ENCODE measurements around the gene TRPM3. TPM values are rescaled to one million over a fixed set of nuclear protein-coding genes. Genes with fewer than 3 reads are reported as not detected.

The TRPM3 gene
- total RNA-seq, 3 donors from 2014 or later (not counting 1 experiment from before 2014, with no cell fraction given) = not detected

DNA sequence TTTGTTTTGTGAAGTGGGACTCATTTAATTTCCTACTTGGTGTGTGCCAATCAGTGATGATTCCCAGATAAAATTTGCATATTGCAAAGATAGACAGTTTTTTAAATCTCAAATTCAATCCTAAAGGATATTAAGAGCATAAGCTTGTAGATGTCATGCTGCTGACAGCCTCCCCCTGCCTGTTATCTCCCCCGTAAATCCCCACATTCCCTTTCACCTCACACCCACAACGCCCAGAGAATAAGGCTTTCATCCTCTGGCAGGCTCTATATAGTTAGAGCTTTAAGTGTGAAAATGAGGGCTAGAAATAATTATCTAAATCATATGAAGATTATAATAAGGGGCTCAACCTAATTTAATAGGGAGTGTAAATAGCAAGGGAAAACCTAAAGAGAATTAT lies 265.0 kb downstream of the TRPM3 start:
- Mint-ChIP-seq H3K9me3 (no peaks in the 10 kb centered on the region), H3K36me3 (no peaks in the 10 kb centered on the region), H3K4me3 (no peak overlapping the region), H3K27me3 (ENCODE audit: low read depth in 2 of 2) (no peaks in the 10 kb centered on the region), H3K27ac (no peak overlapping the region), H3K4me1 (peaks cover 20 to 35% of the 10 kb centered on the region in 2 donors)
- no peaks in the 10 kb centered on the region for H3K9me3 ChIP-seq (ENCODE audit: control insufficient read depth, insufficient read depth, low read length)
- no peak overlapping the region for H3K27ac ChIP-seq (ENCODE audit: low read length)
- ATAC-seq (no peak), DNase-seq (no peak)
- TF ChIP-seq, protein P1, sequence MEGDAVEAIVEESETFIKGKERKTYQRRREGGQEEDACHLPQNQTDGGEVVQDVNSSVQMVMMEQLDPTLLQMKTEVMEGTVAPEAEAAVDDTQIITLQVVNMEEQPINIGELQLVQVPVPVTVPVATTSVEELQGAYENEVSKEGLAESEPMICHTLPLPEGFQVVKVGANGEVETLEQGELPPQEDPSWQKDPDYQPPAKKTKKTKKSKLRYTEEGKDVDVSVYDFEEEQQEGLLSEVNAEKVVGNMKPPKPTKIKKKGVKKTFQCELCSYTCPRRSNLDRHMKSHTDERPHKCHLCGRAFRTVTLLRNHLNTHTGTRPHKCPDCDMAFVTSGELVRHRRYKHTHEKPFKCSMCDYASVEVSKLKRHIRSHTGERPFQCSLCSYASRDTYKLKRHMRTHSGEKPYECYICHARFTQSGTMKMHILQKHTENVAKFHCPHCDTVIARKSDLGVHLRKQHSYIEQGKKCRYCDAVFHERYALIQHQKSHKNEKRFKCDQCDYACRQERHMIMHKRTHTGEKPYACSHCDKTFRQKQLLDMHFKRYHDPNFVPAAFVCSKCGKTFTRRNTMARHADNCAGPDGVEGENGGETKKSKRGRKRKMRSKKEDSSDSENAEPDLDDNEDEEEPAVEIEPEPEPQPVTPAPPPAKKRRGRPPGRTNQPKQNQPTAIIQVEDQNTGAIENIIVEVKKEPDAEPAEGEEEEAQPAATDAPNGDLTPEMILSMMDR (IDR thresholded peaks at IDR 0.05) = no peak
- intact Hi-C loops (cut with micrococcal nuclease) = no loop called here
- no peaks in the 10 kb centered on the region for H3K27me3 ChIP-seq (ENCODE audit: control insufficient read depth, insufficient read depth, low read length)
- no peaks in the 10 kb centered on the region for H3K36me3 ChIP-seq (ENCODE audit: control insufficient read depth, insufficient read depth, low read length)
- H3K4me3 ChIP-seq (ENCODE audit: low read length) = no peak overlapping the region
- no CpG with 5 or more reads among the region's 2 CpGs for WGBS (ENCODE audit: insufficient coverage)
- H3K4me1 ChIP-seq (ENCODE audit: control insufficient read depth, insufficient read depth, low read length) = no peaks in the 10 kb centered on the region

DNA sequence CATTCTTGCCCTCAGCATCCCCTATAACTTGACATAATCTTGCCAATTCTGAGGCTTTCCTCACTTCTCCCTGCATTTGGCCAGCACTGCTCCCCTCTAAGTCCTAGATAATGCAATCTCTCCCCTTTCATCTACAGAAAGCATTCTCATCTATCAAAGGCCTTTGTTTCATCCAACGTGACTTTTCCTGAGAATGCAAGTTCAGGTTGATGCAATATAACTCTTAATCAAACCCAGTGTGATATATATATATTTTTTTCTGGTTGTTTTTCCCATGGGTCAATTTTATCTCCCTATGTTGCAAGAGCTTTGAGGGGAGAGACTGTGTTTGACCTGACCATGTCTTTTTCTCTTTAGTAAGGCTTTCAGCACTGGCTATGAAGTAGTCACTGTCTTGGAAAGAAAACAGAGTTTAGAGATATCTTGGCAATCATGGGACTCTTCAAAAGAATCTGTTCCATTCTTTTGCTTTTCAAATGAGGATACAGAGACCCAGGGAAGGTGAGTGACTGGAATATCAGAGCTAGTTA lies 268.6 kb downstream of the TRPM3 start:
- Mint-ChIP-seq H3K36me3 (no peaks in the 10 kb centered on the region), H3K27me3 (ENCODE audit: low read depth in 2 of 2) (no peaks in the 10 kb centered on the region), H3K9me3 (no peaks in the 10 kb centered on the region), H3K4me1 (peaks cover 9 to 14% of the 10 kb centered on the region in 2 donors), H3K27ac (no peak overlapping the region), H3K4me3 (no peak overlapping the region)
- no peaks in the 10 kb centered on the region for H3K27me3 ChIP-seq (ENCODE audit: control insufficient read depth, insufficient read depth, low read length)
- no peak for DNase-seq
- H3K4me3 ChIP-seq (ENCODE audit: low read length) = no peak overlapping the region
- H3K9me3 ChIP-seq (ENCODE audit: control insufficient read depth, insufficient read depth, low read length) = no peaks in the 10 kb centered on the region
- no peak overlapping the region for H3K27ac ChIP-seq (ENCODE audit: low read length)
- H3K4me1 ChIP-seq (ENCODE audit: control insufficient read depth, insufficient read depth, low read length) = no peaks in the 10 kb centered on the region
- ATAC-seq = no peak
- H3K36me3 ChIP-seq (ENCODE audit: control insufficient read depth, insufficient read depth, low read length) = no peaks in the 10 kb centered on the region
- no CpG with 5 or more reads among the region's 1 CpG for WGBS (ENCODE audit: insufficient coverage)
- TF ChIP-seq, protein P1 (IDR thresholded peaks at IDR 0.05) = no peak
- intact Hi-C loops (cut with micrococcal nuclease) = no loop called here

GRCh38 chr9:70840266-70840665 lies 281.2 kb downstream of the TRPM3 start:
- Histone ChIP-seq H3K27me3 (ENCODE audit: control insufficient read depth, insufficient read depth, low read length) (no peaks in the 10 kb centered on the region), H3K36me3 (ENCODE audit: control insufficient read depth, insufficient read depth, low read length) (no peaks in the 10 kb centered on the region), H3K9me3 (ENCODE audit: control insufficient read depth, insufficient read depth, low read length) (no peaks in the 10 kb centered on the region), H3K4me3 (ENCODE audit: low read length) (no peak overlapping the region), H3K27ac (ENCODE audit: low read length) (no peak overlapping the region), H3K4me1 (ENCODE audit: control insufficient read depth, insufficient read depth, low read length) (no peaks in the 10 kb centered on the region)
- ATAC-seq (no peak), DNase-seq (no peak)
- Mint-ChIP-seq H3K4me3 (no peak overlapping the region), H3K27me3 (ENCODE audit: low read depth in 2 of 2) (no peaks in the 10 kb centered on the region), H3K9me3 (no peaks in the 10 kb centered on the region), H3K27ac (no peak overlapping the region), H3K4me1 (no peaks in the 10 kb centered on the region), H3K36me3 (no peaks in the 10 kb centered on the region)
- TF ChIP-seq, protein P1 (IDR thresholded peaks at IDR 0.05) = no peak
- intact Hi-C loops (cut with micrococcal nuclease) = no loop called here
- 72% methylated on average over 2 of the region's 2 CpGs for WGBS (ENCODE audit: insufficient coverage)

- no peak overlapping the region for H3K4me3 ChIP-seq (ENCODE audit: low read length)
- intact Hi-C loops (cut with micrococcal nuclease) = no loop called here
- H3K36me3 Mint-ChIP-seq = no peaks in the 10 kb centered on the region
- DNase-seq = no peak
- no peak overlapping the region for H3K4me3 Mint-ChIP-seq
- 79% methylated on average over 2 of the region's 4 CpGs for WGBS (ENCODE audit: insufficient coverage)
- H3K36me3 ChIP-seq (ENCODE audit: control insufficient read depth, insufficient read depth, low read length) = no peaks in the 10 kb centered on the region
- no peaks in the 10 kb centered on the region for H3K27me3 ChIP-seq (ENCODE audit: control insufficient read depth, insufficient read depth, low read length)
- no peak overlapping the region for H3K27ac ChIP-seq (ENCODE audit: low read length)
- TF ChIP-seq, protein P1 (IDR thresholded peaks at IDR 0.05) = no peak
- ATAC-seq = no peak
- H3K9me3 ChIP-seq (ENCODE audit: control insufficient read depth, insufficient read depth, low read length) = no peaks in the 10 kb centered on the region
- H3K27me3 Mint-ChIP-seq (ENCODE audit: low read depth in 2 of 2) = no peaks in the 10 kb centered on the region
- no peaks in the 10 kb centered on the region for H3K4me1 ChIP-seq (ENCODE audit: control insufficient read depth, insufficient read depth, low read length)
- no peak overlapping the region for H3K27ac Mint-ChIP-seq
- no peaks in the 10 kb centered on the region for H3K4me1 Mint-ChIP-seq
- H3K9me3 Mint-ChIP-seq = no peaks in the 10 kb centered on the region
Measured at GRCh38 chr9:70835323-70835722, 286.1 kb downstream of the TRPM3 start.
